H1 (cell line): ENCODE measurements around the gene MYBPC1. TPM values are rescaled to one million over a fixed set of nuclear protein-coding genes. Genes with fewer than 3 reads are reported as not detected.

ENCODE experiments used
- CTCF ChIA-PET: fragments of 300-600 bp; sonication (Branson Sonifier 250); formaldehyde crosslinking; loops from one replicate; lab custom pipeline; 2021; ENCODE audit not compliant: partially characterized antibody; lab: Charles Lee
- POLR2A ChIA-PET: fragments of 300-600 bp; sonication (Branson Sonifier 250); formaldehyde crosslinking; loops from one replicate; lab custom pipeline; 2021; ENCODE audit warnings: inconsistent platforms; ENCODE audit not compliant: partially characterized antibody; lab: Charles Lee
- DNase-seq, 2 experiments: peaks; one replicate each; pipeline versions ENCODE4 v3.0.0 to v3.0.0-alpha.2; 2010 to 2022; ENCODE audit warnings: low spot score in 2 of 2, low read depth in 1 of 2, mixed read lengths in 1 of 2
- FAIRE-seq: peaks from 2 replicates; lab custom pipeline; 2011; peaks lifted over from hg19 to GRCh38; lab: Jason Lieb, UNC
- H2AFZ ChIP-seq: 2 replicates; pipeline ENCODE4 v1.8.1; 2012; ENCODE audit warnings: low read length, inconsistent platforms
- H2AK5ac ChIP-seq: 2 replicates; pipeline ENCODE4 v1.6.1; 2013; ENCODE audit warnings: low read depth, low read length
- H2BK120ac ChIP-seq: replicated peaks from 2 replicates; pipeline ENCODE3; 2013; ENCODE audit warnings: low read depth, low read length, inconsistent platforms
- H2BK12ac ChIP-seq: 2 replicates; pipeline ENCODE4 v1.6.1; 2013; ENCODE audit warnings: low read depth, low read length
- H2BK15ac ChIP-seq: 2 replicates; pipeline ENCODE4 v1.6.1; 2013; ENCODE audit warnings: low read length
- H2BK20ac ChIP-seq: 2 replicates; pipeline ENCODE4 v1.6.1; 2013; ENCODE audit warnings: low read length
- H2BK5ac ChIP-seq: 2 replicates; pipeline ENCODE4 v1.6.1; 2013; ENCODE audit warnings: low read depth, low read length
- H3K14ac ChIP-seq: 2 replicates; pipeline ENCODE4 v1.6.1; 2013; ENCODE audit warnings: inconsistent platforms; ENCODE audit not compliant: insufficient read length
- H3K18ac ChIP-seq: 2 replicates; pipeline ENCODE4 v1.6.1; 2013; ENCODE audit warnings: low read length; ENCODE audit errors: extremely low read depth
- H3K23ac ChIP-seq: 2 replicates; pipeline ENCODE4 v1.6.1; 2013; ENCODE audit warnings: inconsistent platforms; ENCODE audit not compliant: insufficient read length
- H3K23me2 ChIP-seq: 2 replicates; pipeline ENCODE4 v1.6.1; 2013; ENCODE audit warnings: low read depth, low read length
- H3K27ac ChIP-seq: 2 replicates; pipeline ENCODE4 v1.6.1; 2011; ENCODE audit warnings: low read depth, low read length, inconsistent platforms
- H3K27me3 ChIP-seq, 4 experiments: replicated peaks in 1 of 4; 1 replicate in 1 of 4; 2 replicates in 3 of 4; pipeline versions ENCODE4 v1.6.1 to v1.8.1; 2011 to 2013; ENCODE audit warnings: low read length in 3 of 4, mild to moderate bottlenecking in 3 of 4, inconsistent platforms in 2 of 4, mixed read lengths in 2 of 4, moderate library complexity in 1 of 4; ENCODE audit not compliant: control insufficient read depth in 3 of 4, insufficient read depth in 3 of 4; ENCODE audit errors: extremely low read depth in 1 of 4
- H3K36me3 ChIP-seq, 4 experiments: 2 replicates each; pipeline versions ENCODE4 v1.6.1 to v1.8.1; 2011 to 2013; ENCODE audit warnings: mild to moderate bottlenecking in 4 of 4, low read length in 3 of 4, moderate library complexity in 2 of 4, control low read depth in 1 of 4, inconsistent platforms in 1 of 4; ENCODE audit not compliant: insufficient read depth in 4 of 4, control insufficient read depth in 2 of 4
- H3K4ac ChIP-seq: replicated peaks from 2 replicates; pipeline ENCODE3; 2013; ENCODE audit warnings: low read length, low read depth, mixed read lengths, inconsistent platforms; ENCODE audit not compliant: insufficient read length
- H3K4me1 ChIP-seq, 4 experiments: replicated peaks in 1 of 4; 1 replicate in 1 of 4; 2 replicates in 3 of 4; pipeline versions ENCODE4 v1.6.1 to v1.8.1; 2011 to 2013; ENCODE audit warnings: low read length in 3 of 4, inconsistent platforms in 2 of 4, mixed read lengths in 1 of 4; ENCODE audit not compliant: insufficient read depth in 4 of 4, control insufficient read depth in 3 of 4
- H3K4me2 ChIP-seq, 2 experiments: 2 replicates each; pipeline versions ENCODE4 v1.6.1 to v1.8.1; 2011 to 2013; ENCODE audit warnings: low read depth in 2 of 2, low read length in 2 of 2, control low read depth in 1 of 2, inconsistent platforms in 1 of 2, mild to moderate bottlenecking in 1 of 2; ENCODE audit not compliant: insufficient read depth in 1 of 2
- H3K4me3 ChIP-seq, 4 experiments: fragments of 200-600, 300-600 bp in 1 of 4; sonication (generic), shearing (Covaris generic), sonication (Bioruptor Twin) in 1 of 4; 2 replicates each; pipeline versions ENCODE4 v1.5.1 to v1.8.1; 2011 to 2016; ENCODE audit warnings: low read length in 4 of 4, low read depth in 3 of 4, control low read depth in 2 of 4, inconsistent platforms in 2 of 4, mild to moderate bottlenecking in 2 of 4, mixed read lengths in 1 of 4, moderate library complexity in 1 of 4; ENCODE audit not compliant: insufficient read depth in 2 of 4; ENCODE audit errors: extremely low read depth in 1 of 4
- H3K56ac ChIP-seq: replicated peaks from 2 replicates; pipeline ENCODE3; 2013; ENCODE audit warnings: low read depth, mild to moderate bottlenecking, mixed read lengths, low read length, inconsistent platforms; ENCODE audit not compliant: insufficient read length
- H3K79me1 ChIP-seq: 2 replicates; pipeline ENCODE4 v1.6.1; 2013; ENCODE audit warnings: low read depth, low read length, control low read depth
- H3K79me2 ChIP-seq, 2 experiments: 2 replicates each; pipeline versions ENCODE4 v1.6.1 to v1.8.1; 2012 to 2013; ENCODE audit warnings: low read length in 2 of 2, mild to moderate bottlenecking in 2 of 2, inconsistent platforms in 1 of 2; ENCODE audit not compliant: insufficient read depth in 2 of 2, control insufficient read depth in 1 of 2
- H3K9ac ChIP-seq, 4 experiments: replicated peaks in 1 of 4; 1 replicate in 1 of 4; 2 replicates in 3 of 4; pipeline versions ENCODE4 v1.6.1 to v1.8.1; 2011 to 2013; ENCODE audit warnings: low read depth in 3 of 4, low read length in 3 of 4, control low read depth in 2 of 4, mild to moderate bottlenecking in 2 of 4, moderate library complexity in 2 of 4, inconsistent platforms in 1 of 4; ENCODE audit errors: extremely low read depth in 1 of 4
- H3K9me3 ChIP-seq, 2 experiments: 2 replicates each; pipeline versions ENCODE4 v1.6.1 to v1.8.1; 2012 to 2013; ENCODE audit warnings: mild to moderate bottlenecking in 2 of 2, moderate library complexity in 2 of 2, control low read depth in 1 of 2, inconsistent platforms in 1 of 2, low read depth in 1 of 2, low read length in 1 of 2, mixed read lengths in 1 of 2; ENCODE audit not compliant: insufficient read depth in 2 of 2
- H4K20me1 ChIP-seq, 2 experiments: replicated peaks in 1 of 2; 2 replicates each; pipeline versions ENCODE3 to v1.8.1; 2011 to 2013; ENCODE audit warnings: inconsistent platforms in 2 of 2, low read length in 2 of 2, mild to moderate bottlenecking in 1 of 2; ENCODE audit not compliant: insufficient read depth in 2 of 2, control insufficient read depth in 1 of 2
- H4K5ac ChIP-seq: 2 replicates; pipeline ENCODE4 v1.6.1; 2013; ENCODE audit warnings: low read length, low read depth, mixed read lengths, inconsistent platforms; ENCODE audit not compliant: insufficient read length
- H4K8ac ChIP-seq: 2 replicates; pipeline ENCODE4 v1.8.0; 2013; ENCODE audit warnings: mild to moderate bottlenecking, moderate library complexity, low read length, inconsistent platforms; ENCODE audit not compliant: insufficient read depth; ENCODE audit errors: extremely low read depth
- H4K91ac ChIP-seq: replicated peaks from 2 replicates; pipeline ENCODE3; 2013; ENCODE audit warnings: low read length, mixed read lengths, inconsistent platforms; ENCODE audit not compliant: insufficient read length
- BACH1 ChIP-seq: IDR thresholded peaks from 2 replicates; pipeline ENCODE4 v1.6.1; 2012; ENCODE audit warnings: low read length, improper control_type of control experiment
- CBX5 ChIP-seq: fragments of 300-800, 300-1000 bp; sonication (generic); IDR thresholded peaks from 2 replicates; pipeline ENCODE4 v1.7.1; 2016; ENCODE audit warnings: antibody characterized with exemption, low read length, low read depth
- CBX8 ChIP-seq: fragments of 300-800, 300-1000 bp; sonication (generic); IDR thresholded peaks from 2 replicates; pipeline ENCODE4 v1.7.1; 2016; ENCODE audit warnings: low read depth, low read length, borderline replicate concordance
- EP300 ChIP-seq, 2 experiments: IDR thresholded peaks; 1 replicate in 1 of 2; 2 replicates in 1 of 2; pipeline ENCODE4 v1.6.1; 2011 to 2012; ENCODE audit warnings: low read depth in 2 of 2, low read length in 2 of 2, mild to moderate bottlenecking in 2 of 2, borderline replicate concordance in 1 of 2, inconsistent platforms in 1 of 2, moderate library complexity in 1 of 2
- EZH2 ChIP-seq: fragments of 200-600 bp; sonication (generic); IDR thresholded peaks from 2 replicates; pipeline ENCODE4 v1.7.1; 2012; ENCODE audit warnings: low read depth, mild to moderate bottlenecking, moderate library complexity, low read length, inconsistent platforms; ENCODE audit not compliant: severe bottlenecking
- JUN ChIP-seq: IDR thresholded peaks from 2 replicates; pipeline ENCODE4 v1.6.1; 2011; ENCODE audit warnings: low read depth, mild to moderate bottlenecking, improper control_type of control experiment, low read length
- NRF1 ChIP-seq: IDR thresholded peaks from 2 replicates; pipeline ENCODE4 v1.6.1; 2011; ENCODE audit warnings: mild to moderate bottlenecking, low read depth, low read length, improper control_type of control experiment
- POLR2A ChIP-seq, 2 experiments: IDR thresholded peaks; 1 replicate in 1 of 2; 2 replicates in 1 of 2; pipeline ENCODE4 v1.6.1; 2011; ENCODE audit warnings: low read depth in 2 of 2, low read length in 2 of 2, mild to moderate bottlenecking in 2 of 2; ENCODE audit errors: control extremely low read depth in 1 of 2
- RFX5 ChIP-seq: IDR thresholded peaks from 2 replicates; pipeline ENCODE4 v1.6.1; 2011; ENCODE audit warnings: low read depth, low read length, improper control_type of control experiment, borderline replicate concordance
- SIN3A ChIP-seq, 2 experiments: IDR thresholded peaks in 1 of 2; conservative IDR thresholded peaks in 1 of 2; 2 replicates each; pipeline ENCODE4 v1.6.1; 2011 to 2012; ENCODE audit warnings: low read length in 2 of 2, improper control_type of control experiment in 1 of 2, low read depth in 1 of 2, mild to moderate bottlenecking in 1 of 2
- polyA plus RNA-seq, 7 experiments: library from polyadenylated mRNA; depleted of rRNA in 3 of 7; stranded (reverse) in 5 of 7; unstranded in 2 of 7; fragments of >200 nt in 5 of 7; fragments of 200-250 nt in 2 of 7; gene quantifications; 1 replicate in 5 of 7; 2 replicates in 1 of 7; 4 replicates in 1 of 7; pipeline versions ENCODE4 v1.2.1 to v1.2.3, GENCODE V29; 2011 to 2013; ENCODE audit warnings: missing spikeins in 2 of 7, mixed read lengths in 2 of 7
- total RNA-seq: library from RNA; stranded (reverse); fragmentation: NEBNext Ultra II Directional; extraction: Animal tissue kit (Norgen Biotek cat#: 25700); gene quantifications from 2 replicates; pipeline ENCODE4 v1.2.1, GENCODE V29; 2021
- TF ChIP-seq, protein P1 (sequence below), 3 experiments: IDR thresholded peaks; 1 replicate in 2 of 3; 2 replicates in 1 of 3; pipeline versions ENCODE4 v1.5.1 to v1.6.1; 2011; ENCODE audit warnings: low read length in 3 of 3, mild to moderate bottlenecking in 3 of 3, inconsistent platforms in 2 of 3, low read depth in 1 of 3, moderate library complexity in 1 of 3; ENCODE audit not compliant: insufficient read depth in 1 of 3; ENCODE audit errors: control extremely low read depth in 1 of 3
- TF ChIP-seq, protein P2 (sequence below): IDR thresholded peaks from 2 replicates; pipeline ENCODE4 v1.6.1; 2011; ENCODE audit warnings: low read depth, mild to moderate bottlenecking, low read length; ENCODE audit not compliant: insufficient read depth

Gene MYBPC1
- total and polyA plus RNA-seq, 2 of the 8 experiments (the other 6 are each of a cell fraction or from before 2014, with no cell fraction given), result not detected

GRCh38 chr12:101720118-101720517, 125.3 kb downstream of the MYBPC1 start:
- H2BK12ac ChIP-seq, result no peak overlapping the region
- H3K36me3 ChIP-seq, result no peaks in the 10 kb centered on the region; a peak in 1 of 8 replicates
- H3K27ac ChIP-seq, result no peak overlapping the region
- H3K23me2 ChIP-seq, result no peaks in the 10 kb centered on the region
- ChIA-PET CTCF (interaction anchor here (0.6 kb wide), 1 partner anchor 307 kb away, joined by 3 read pairs; no protein-coding TSS in a partner anchor), POLR2A (no interaction called here)
- H3K4me3 ChIP-seq, result no peak overlapping the region
- H3K4me2 ChIP-seq, result no peak overlapping the region
- DNase-seq, result no peak
- H2BK15ac ChIP-seq, result no peak overlapping the region
- no peak overlapping the region for H3K23ac ChIP-seq
- H3K79me1 ChIP-seq, result no peaks in the 10 kb centered on the region
- no peak overlapping the region for H4K91ac ChIP-seq
- H3K9me3 ChIP-seq, result no peaks in the 10 kb centered on the region
- no peaks in the 10 kb centered on the region for H3K79me2 ChIP-seq
- no peak overlapping the region for H2AK5ac ChIP-seq
- H3K27me3 ChIP-seq, result no peaks in the 10 kb centered on the region
- H2BK5ac ChIP-seq, result no peak overlapping the region
- no peak overlapping the region for H2AFZ ChIP-seq
- H2BK20ac ChIP-seq, result no peak overlapping the region
- H3K9ac ChIP-seq, result no peak overlapping the region
- FAIRE-seq, result no peak
- no peak overlapping the region for H2BK120ac ChIP-seq
- no peak overlapping the region for H4K5ac ChIP-seq
- H3K56ac ChIP-seq, result no peak overlapping the region
- no peaks in the 10 kb centered on the region for H3K4me1 ChIP-seq
- H3K18ac ChIP-seq, result no peak overlapping the region
- no peak overlapping the region for H3K4ac ChIP-seq
- no peaks in the 10 kb centered on the region for H4K20me1 ChIP-seq
- no peak overlapping the region for H3K14ac ChIP-seq
- H4K8ac ChIP-seq, result no peak overlapping the region
- TF ChIP-seq EP300 (IDR thresholded peaks at IDR 0.05; ENCODE audit: borderline replicate concordance in 1 of 2, low read depth in 2 of 2, low read length in 2 of 2) (no peak), BACH1 (no peak), POLR2A (IDR thresholded peaks at IDR 0.05; ENCODE audit: control extremely low read depth in 1 of 2, low read depth in 2 of 2, low read length in 2 of 2) (no peak), SIN3A (conservative IDR thresholded peaks at IDR 0.05 in 1 of 2, IDR thresholded peaks at IDR 0.05 in 1 of 2; ENCODE audit: low read depth in 1 of 2, low read length in 2 of 2) (no peak), NRF1 (no peak), JUN (no peak), CBX5 (no peak), RFX5 (no peak), CBX8 (no peak), EZH2 (no peak)
- TF ChIP-seq, protein P1, sequence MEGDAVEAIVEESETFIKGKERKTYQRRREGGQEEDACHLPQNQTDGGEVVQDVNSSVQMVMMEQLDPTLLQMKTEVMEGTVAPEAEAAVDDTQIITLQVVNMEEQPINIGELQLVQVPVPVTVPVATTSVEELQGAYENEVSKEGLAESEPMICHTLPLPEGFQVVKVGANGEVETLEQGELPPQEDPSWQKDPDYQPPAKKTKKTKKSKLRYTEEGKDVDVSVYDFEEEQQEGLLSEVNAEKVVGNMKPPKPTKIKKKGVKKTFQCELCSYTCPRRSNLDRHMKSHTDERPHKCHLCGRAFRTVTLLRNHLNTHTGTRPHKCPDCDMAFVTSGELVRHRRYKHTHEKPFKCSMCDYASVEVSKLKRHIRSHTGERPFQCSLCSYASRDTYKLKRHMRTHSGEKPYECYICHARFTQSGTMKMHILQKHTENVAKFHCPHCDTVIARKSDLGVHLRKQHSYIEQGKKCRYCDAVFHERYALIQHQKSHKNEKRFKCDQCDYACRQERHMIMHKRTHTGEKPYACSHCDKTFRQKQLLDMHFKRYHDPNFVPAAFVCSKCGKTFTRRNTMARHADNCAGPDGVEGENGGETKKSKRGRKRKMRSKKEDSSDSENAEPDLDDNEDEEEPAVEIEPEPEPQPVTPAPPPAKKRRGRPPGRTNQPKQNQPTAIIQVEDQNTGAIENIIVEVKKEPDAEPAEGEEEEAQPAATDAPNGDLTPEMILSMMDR (IDR thresholded peaks at IDR 0.05; ENCODE audit: control extremely low read depth in 1 of 3, insufficient read depth in 1 of 3, low read depth in 1 of 3, low read length in 3 of 3), result no peak
- TF ChIP-seq, protein P2, sequence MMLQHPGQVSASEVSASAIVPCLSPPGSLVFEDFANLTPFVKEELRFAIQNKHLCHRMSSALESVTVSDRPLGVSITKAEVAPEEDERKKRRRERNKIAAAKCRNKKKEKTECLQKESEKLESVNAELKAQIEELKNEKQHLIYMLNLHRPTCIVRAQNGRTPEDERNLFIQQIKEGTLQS, result no peak
